ENCODE data around the gene SLC35F4. TPM values are rescaled to one million over a fixed set of nuclear protein-coding genes. Genes with fewer than 3 reads are reported as not detected.

SLC35F4 gene
- total RNA-seq, 2 experiments from 2014 or later = not detected

- Histone ChIP-seq H3K4me1 (ENCODE audit: insufficient read depth, low read length) (no peaks in the 10 kb centered on the region), H3K4me3 (ENCODE audit: low read length) (no peak overlapping the region), H3K27me3 (ENCODE audit: control insufficient read depth in 1 of 2, insufficient read depth in 2 of 2, low read length in 2 of 2) (no peaks in the 10 kb centered on the region), H3K27ac (ENCODE audit: low read depth in 1 of 2, low read length in 2 of 2) (no peak overlapping the region), H3K9me3 (ENCODE audit: control insufficient read depth in 1 of 2, insufficient read depth in 1 of 2, low read length in 2 of 2) (no peaks in the 10 kb centered on the region), H3K36me3 (ENCODE audit: insufficient read depth, low read length) (no peaks in the 10 kb centered on the region)
- intact Hi-C loops (cut with DNase I, micrococcal nuclease) = no loop called here
- H3K9me3 Mint-ChIP-seq = peaks cover 1% of the 10 kb centered on the region
- DNase-seq = no peak
- POLR2A ChIA-PET = no interaction called here
- no peak overlapping the region for H3K27ac Mint-ChIP-seq
- H3K4me3 Mint-ChIP-seq = no peak overlapping the region
- no peaks in the 10 kb centered on the region for H3K27me3 Mint-ChIP-seq
- no peaks in the 10 kb centered on the region for H3K36me3 Mint-ChIP-seq (ENCODE audit: low read depth)
- ATAC-seq (ENCODE audit: poor library complexity) = no peak
- CTCF ChIA-PET = no interaction called here
- no peak for TF ChIP-seq CTCF (IDR thresholded peaks at IDR 0.05)
- H3K4me1 Mint-ChIP-seq (ENCODE audit: low read depth) = no peaks in the 10 kb centered on the region
These were observed 165.9 kb downstream of the SLC35F4 start for GRCh38 chr14:57699947-57700346.

GRCh38 chr14:57692671-57693070, 173.2 kb downstream of the SLC35F4 start:
- DNase-seq (no peak), ATAC-seq (ENCODE audit: poor library complexity) (no peak)
- no peaks in the 10 kb centered on the region for H3K36me3 Mint-ChIP-seq (ENCODE audit: low read depth)
- POLR2A ChIA-PET = no interaction called here
- Histone ChIP-seq H3K27ac (ENCODE audit: low read depth in 1 of 2, low read length in 2 of 2) (no peak overlapping the region), H3K36me3 (ENCODE audit: insufficient read depth, low read length) (no peaks in the 10 kb centered on the region), H3K4me1 (ENCODE audit: insufficient read depth, low read length) (no peaks in the 10 kb centered on the region), H3K9me3 (ENCODE audit: control insufficient read depth in 1 of 2, insufficient read depth in 1 of 2, low read length in 2 of 2) (no peaks in the 10 kb centered on the region), H3K27me3 (ENCODE audit: control insufficient read depth in 1 of 2, insufficient read depth in 2 of 2, low read length in 2 of 2) (no peaks in the 10 kb centered on the region), H3K4me3 (ENCODE audit: low read length) (no peak overlapping the region)
- H3K4me1 Mint-ChIP-seq (ENCODE audit: low read depth) = no peaks in the 10 kb centered on the region
- no peak overlapping the region for H3K4me3 Mint-ChIP-seq
- H3K27ac Mint-ChIP-seq = no peak overlapping the region
- intact Hi-C loops (cut with DNase I, micrococcal nuclease) = no loop called here
- CTCF ChIA-PET = no interaction called here
- H3K9me3 Mint-ChIP-seq = no peaks in the 10 kb centered on the region
- no peaks in the 10 kb centered on the region for H3K27me3 Mint-ChIP-seq
- no peak for TF ChIP-seq CTCF (IDR thresholded peaks at IDR 0.05)

GRCh38 chr14:57687416-57687815, 178.5 kb downstream of the SLC35F4 start:
- ChIA-PET POLR2A (no interaction called here), CTCF (no interaction called here)
- Histone ChIP-seq H3K27ac (ENCODE audit: low read depth in 1 of 2, low read length in 2 of 2) (no peak overlapping the region), H3K9me3 (ENCODE audit: control insufficient read depth in 1 of 2, insufficient read depth in 1 of 2, low read length in 2 of 2) (peaks cover 0 to 7% of the 10 kb centered on the region in 2 experiments), H3K4me1 (ENCODE audit: insufficient read depth, low read length) (no peaks in the 10 kb centered on the region), H3K36me3 (ENCODE audit: insufficient read depth, low read length) (no peaks in the 10 kb centered on the region), H3K4me3 (ENCODE audit: low read length) (no peak overlapping the region), H3K27me3 (ENCODE audit: control insufficient read depth in 1 of 2, insufficient read depth in 2 of 2, low read length in 2 of 2) (no peaks in the 10 kb centered on the region)
- intact Hi-C loops (cut with DNase I, micrococcal nuclease) = no loop called here
- Mint-ChIP-seq H3K27me3 (no peaks in the 10 kb centered on the region), H3K4me1 (ENCODE audit: low read depth) (no peaks in the 10 kb centered on the region), H3K4me3 (no peak overlapping the region), H3K36me3 (ENCODE audit: low read depth) (no peaks in the 10 kb centered on the region), H3K9me3 (no peaks in the 10 kb centered on the region), H3K27ac (no peak overlapping the region)
- ATAC-seq (ENCODE audit: poor library complexity) (no peak), DNase-seq (no peak)
- TF ChIP-seq CTCF (IDR thresholded peaks at IDR 0.05) = no peak
